ENCODE measurements around the gene LCORL.
"Not testable (repeated sequence)": the region's sequence is repeated elsewhere in the genome, so short reads cannot be mapped to it uniquely, and the experiment has no call there.

LCORL gene

GRCh38 chr4:17933126-17933525 is 88.4 kb downstream of the LCORL start:
- no peak for DNase-seq

- no peak for DNase-seq
These were observed 89.5 kb downstream of the LCORL start for GRCh38 chr4:17932041-17932440.

- no peak for DNase-seq
These were observed 91.3 kb downstream of the LCORL start for GRCh38 chr4:17930256-17930655.

GRCh38 chr4:17924189-17924588 is 97.4 kb downstream of the LCORL start:
- no peak for DNase-seq

GRCh38 chr4:17921451-17921850 is 100.1 kb downstream of the LCORL start:
- no peak for DNase-seq

GRCh38 chr4:17920681-17921080 is 100.9 kb downstream of the LCORL start:
- DNase-seq = no peak

GRCh38 chr4:17915439-17915838 is 106.1 kb downstream of the LCORL start:
- DNase-seq = no peak

- peak in 9 of 51 donors; percentile 0 to 12 (median 4) for DNase-seq
These were observed 109.5 kb downstream of the LCORL start for GRCh38 chr4:17912011-17912410.

GRCh38 chr4:17911608-17912007 is 109.9 kb downstream of the LCORL start:
- peak in 1 of 51 donors; percentile 0 for DNase-seq

- no peak for DNase-seq
These were observed 123.0 kb downstream of the LCORL start for GRCh38 chr4:17898553-17899055.

- DNase-seq = no peak
These were observed 126.1 kb downstream of the LCORL start for GRCh38 chr4:17895481-17895880.

- DNase-seq = no peak
These were observed 127.1 kb downstream of the LCORL start for GRCh38 chr4:17894421-17894820.

- no peak for DNase-seq
These were observed 131.9 kb downstream of the LCORL start for GRCh38 chr4:17889692-17890091.

GRCh38 chr4:17884511-17884910 is 137.0 kb downstream of the LCORL start:
- DNase-seq = no peak

GRCh38 chr4:17884063-17884462 is 137.5 kb downstream of the LCORL start:
- no peak for DNase-seq

GRCh38 chr4:17877661-17878060 is 143.9 kb downstream of the LCORL start:
- no peak for DNase-seq

GRCh38 chr4:17876943-17877342 is 144.6 kb downstream of the LCORL start:
- no peak for DNase-seq

- DNase-seq = no peak
These were observed 146.0 kb downstream of the LCORL start for GRCh38 chr4:17875402-17876070.

- DNase-seq = no peak
These were observed 152.2 kb downstream of the LCORL start for GRCh38 chr4:17869327-17869726.

- DNase-seq = no peak
These were observed 154.3 kb downstream of the LCORL start for GRCh38 chr4:17867276-17867675.

GRCh38 chr4:17866810-17867209 is 154.7 kb downstream of the LCORL start:
- DNase-seq = no peak

- no peak for DNase-seq
These were observed 155.6 kb downstream of the LCORL start for GRCh38 chr4:17865866-17866363.

GRCh38 chr4:17861906-17862305 is 159.6 kb downstream of the LCORL start:
- not testable (repeated sequence) for DNase-seq

Data from hypothalamus (tissue), 51 donors.